ENCODE measurements around the gene ARHGAP42. TPM values are rescaled to one million over a fixed set of nuclear protein-coding genes. Genes with fewer than 3 reads are reported as not detected.

Gene ARHGAP42
- total and polyA plus RNA-seq, 8 donors, result 17.1 to 45.2 (median 36.2) TPM

GRCh38 chr11:100978939-100979338, 291.9 kb downstream of the ARHGAP42 start:
- H3K4me3 ChIP-seq, result no peak overlapping the region
- no peaks in the 10 kb centered on the region for H3K4me1 ChIP-seq
- no peaks in the 10 kb centered on the region for H3K36me3 ChIP-seq
- intact Hi-C loops (cut with DNase I), result no loop called here
- H3K9me3 ChIP-seq, result no peaks in the 10 kb centered on the region
- H3K27ac ChIP-seq, result no peak overlapping the region
- H3K27me3 ChIP-seq, result no peaks in the 10 kb centered on the region
- DNase-seq (no peak), ATAC-seq (no peak)
- no peak for TF ChIP-seq CTCF (IDR thresholded peaks at IDR 0.05)

GRCh38 chr11:100980156-100980555, 293.1 kb downstream of the ARHGAP42 start:
- ATAC-seq (peak; percentile 48), DNase-seq (peak in 2 of 4 donors; percentile 5 to 27)
- Histone ChIP-seq H3K4me1 (no peaks in the 10 kb centered on the region), H3K36me3 (no peaks in the 10 kb centered on the region), H3K4me3 (no peak overlapping the region), H3K27ac (no peak overlapping the region), H3K9me3 (no peaks in the 10 kb centered on the region), H3K27me3 (no peaks in the 10 kb centered on the region)
- TF ChIP-seq CTCF (IDR thresholded peaks at IDR 0.05), result no peak
- intact Hi-C loops (cut with DNase I), result no loop called here

GRCh38 chr11:100981196-100981824, 294.2 kb downstream of the ARHGAP42 start:
- TF ChIP-seq CTCF (IDR thresholded peaks at IDR 0.05), result no peak
- Histone ChIP-seq H3K9me3 (no peaks in the 10 kb centered on the region), H3K4me1 (no peaks in the 10 kb centered on the region), H3K27me3 (no peaks in the 10 kb centered on the region), H3K36me3 (no peaks in the 10 kb centered on the region), H3K27ac (no peak overlapping the region), H3K4me3 (no peak overlapping the region)
- intact Hi-C loops (cut with DNase I), result no loop called here
- DNase-seq (no peak), ATAC-seq (no peak)

GRCh38 chr11:100984668-100985067, 297.6 kb downstream of the ARHGAP42 start:
- ATAC-seq (no peak), DNase-seq (no peak)
- Histone ChIP-seq H3K36me3 (no peaks in the 10 kb centered on the region), H3K4me3 (no peak overlapping the region), H3K27ac (no peak overlapping the region), H3K27me3 (no peaks in the 10 kb centered on the region), H3K4me1 (no peaks in the 10 kb centered on the region), H3K9me3 (no peaks in the 10 kb centered on the region)
- no peak for TF ChIP-seq CTCF (IDR thresholded peaks at IDR 0.05)
- intact Hi-C loops (cut with DNase I), result no loop called here

GRCh38 chr11:100990931-100991330, 303.8 kb downstream of the ARHGAP42 start:
- no peaks in the 10 kb centered on the region for H3K4me1 ChIP-seq
- no peaks in the 10 kb centered on the region for H3K36me3 ChIP-seq
- H3K4me3 ChIP-seq, result no peak overlapping the region
- no peak for ATAC-seq
- no peak overlapping the region for H3K27ac ChIP-seq
- intact Hi-C loops (cut with DNase I), result no loop called here
- TF ChIP-seq CTCF (IDR thresholded peaks at IDR 0.05), result no peak
- H3K27me3 ChIP-seq, result no peaks in the 10 kb centered on the region
- no peak for DNase-seq
- no peaks in the 10 kb centered on the region for H3K9me3 ChIP-seq

Data from left lung (tissue), 10 donors.